Measurements from ENCODE around the gene MRPS34.

DNA sequence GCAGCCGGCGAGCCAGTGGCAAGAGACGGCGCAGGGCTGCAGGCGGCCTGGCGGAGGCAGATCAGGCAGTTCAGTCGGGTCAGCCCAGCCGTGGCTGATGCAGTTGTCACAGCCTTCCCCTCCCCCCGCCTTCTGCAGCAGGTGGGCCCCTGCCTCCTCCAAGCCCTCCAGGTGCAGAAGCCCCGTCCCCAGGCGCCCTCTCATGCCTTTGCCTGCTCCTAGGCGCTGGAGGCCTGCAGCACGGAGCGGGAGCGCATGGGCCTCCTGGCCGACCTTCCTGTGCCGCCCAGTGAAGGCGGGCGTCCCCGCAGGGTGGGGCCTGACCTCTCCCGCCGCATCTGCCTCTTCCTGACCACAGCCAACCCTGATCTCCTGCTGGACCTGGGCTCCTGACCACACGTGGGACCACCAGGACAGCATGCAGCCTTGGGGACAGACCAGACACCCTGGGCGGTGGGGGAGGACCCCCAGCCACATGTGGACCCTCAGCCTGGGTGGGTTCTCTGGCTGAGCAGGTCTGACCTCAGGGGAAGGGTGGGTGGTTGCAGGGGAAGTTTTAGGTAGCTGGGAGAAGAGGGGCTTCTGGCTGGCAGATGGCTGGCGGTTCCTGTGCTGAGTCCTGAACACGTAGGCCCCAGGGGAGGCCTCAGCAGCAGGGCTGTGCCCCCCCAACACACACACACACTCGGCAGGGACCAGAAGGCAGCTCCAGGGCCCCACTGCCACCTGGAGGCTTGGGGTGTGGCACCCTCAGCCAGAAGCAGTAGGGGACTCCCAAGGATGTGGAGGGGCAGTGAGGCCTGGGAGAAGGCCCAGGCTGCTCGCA is 3.1 kb upstream of the MRPS34 start:
- TF ChIP-seq, protein P1, sequence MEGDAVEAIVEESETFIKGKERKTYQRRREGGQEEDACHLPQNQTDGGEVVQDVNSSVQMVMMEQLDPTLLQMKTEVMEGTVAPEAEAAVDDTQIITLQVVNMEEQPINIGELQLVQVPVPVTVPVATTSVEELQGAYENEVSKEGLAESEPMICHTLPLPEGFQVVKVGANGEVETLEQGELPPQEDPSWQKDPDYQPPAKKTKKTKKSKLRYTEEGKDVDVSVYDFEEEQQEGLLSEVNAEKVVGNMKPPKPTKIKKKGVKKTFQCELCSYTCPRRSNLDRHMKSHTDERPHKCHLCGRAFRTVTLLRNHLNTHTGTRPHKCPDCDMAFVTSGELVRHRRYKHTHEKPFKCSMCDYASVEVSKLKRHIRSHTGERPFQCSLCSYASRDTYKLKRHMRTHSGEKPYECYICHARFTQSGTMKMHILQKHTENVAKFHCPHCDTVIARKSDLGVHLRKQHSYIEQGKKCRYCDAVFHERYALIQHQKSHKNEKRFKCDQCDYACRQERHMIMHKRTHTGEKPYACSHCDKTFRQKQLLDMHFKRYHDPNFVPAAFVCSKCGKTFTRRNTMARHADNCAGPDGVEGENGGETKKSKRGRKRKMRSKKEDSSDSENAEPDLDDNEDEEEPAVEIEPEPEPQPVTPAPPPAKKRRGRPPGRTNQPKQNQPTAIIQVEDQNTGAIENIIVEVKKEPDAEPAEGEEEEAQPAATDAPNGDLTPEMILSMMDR (IDR thresholded peaks at IDR 0.05) = no peak
- no peak for TF ChIP-seq POLR2A (IDR thresholded peaks at IDR 0.05)

Data from lower leg skin (tissue), 3 donors.